Hepatocyte (in vitro differentiated cells): ENCODE measurements around the gene PRND. TPM values are rescaled to one million over a fixed set of nuclear protein-coding genes. Genes with fewer than 3 reads are reported as not detected.

Source experiments
- DNase-seq: peaks from one replicate; pipeline ENCODE4 v3.0.0-alpha.2; 2016; ENCODE audit warnings: low spot score
- H2AFZ ChIP-seq: fragments of 200-600 bp; sonication (generic); 2 replicates; pipeline ENCODE4 v1.6.0; 2016; ENCODE audit warnings: antibody characterized with exemption, mild to moderate bottlenecking
- H3K27ac ChIP-seq: fragments of 200-600 bp; sonication (generic); 2 replicates; pipeline ENCODE4 v1.5.1; 2016; ENCODE audit warnings: mild to moderate bottlenecking
- H3K27me3 ChIP-seq: fragments of 200-600 bp; sonication (generic); 2 replicates; pipeline ENCODE4 v1.6.1; 2016
- H3K36me3 ChIP-seq: fragments of 200-600 bp; sonication (generic); replicated peaks from 2 replicates; pipeline ENCODE4 v1.5.1; 2016; ENCODE audit warnings: low read depth; ENCODE audit not compliant: insufficient read depth
- H3K4me1 ChIP-seq: fragments of 200-600 bp; sonication (generic); 2 replicates; pipeline ENCODE4 v1.5.1; 2016; ENCODE audit warnings: mild to moderate bottlenecking, moderate library complexity; ENCODE audit not compliant: insufficient read depth
- H3K4me2 ChIP-seq: fragments of 200-600 bp; sonication (generic); 2 replicates; pipeline ENCODE4 v1.6.0; 2016
- H3K4me3 ChIP-seq: fragments of 200-600 bp; sonication (generic); 2 replicates; pipeline ENCODE4 v1.5.1; 2016; ENCODE audit warnings: mild to moderate bottlenecking
- H3K79me2 ChIP-seq: fragments of 200-600 bp; sonication (generic); 2 replicates; pipeline ENCODE4 v1.6.0; 2017; ENCODE audit warnings: mild to moderate bottlenecking
- H3K9me2 ChIP-seq: fragments of 200-600 bp; sonication (generic); replicated peaks from 2 replicates; pipeline ENCODE4 v1.6.0; 2017; ENCODE audit warnings: mild to moderate bottlenecking; ENCODE audit not compliant: insufficient read depth
- H3K9me3 ChIP-seq: fragments of 200-600 bp; sonication (generic); 2 replicates; pipeline ENCODE4 v1.5.1; 2016; ENCODE audit warnings: low read depth, mild to moderate bottlenecking
- H4K20me1 ChIP-seq: fragments of 200-600 bp; sonication (generic); 2 replicates; pipeline ENCODE4 v1.6.0; 2016; ENCODE audit warnings: mild to moderate bottlenecking; ENCODE audit not compliant: insufficient read depth, poor library complexity, severe bottlenecking
- CTCF ChIP-seq: fragments of 200-600 bp; sonication (generic); IDR thresholded peaks from 2 replicates; pipeline ENCODE4 v1.5.1; 2016; ENCODE audit warnings: antibody characterized with exemption, mild to moderate bottlenecking; ENCODE audit not compliant: poor library complexity
- EZH2 ChIP-seq: fragments of 200-600 bp; sonication (generic); IDR thresholded peaks from 2 replicates; pipeline ENCODE4 v1.6.1; 2016; ENCODE audit warnings: antibody characterized with exemption, mild to moderate bottlenecking, borderline replicate concordance
- EZH2phosphoT487 ChIP-seq: fragments of 200-600 bp; sonication (generic); IDR thresholded peaks from one replicate; pipeline ENCODE4 v1.6.1; 2018; ENCODE audit warnings: antibody characterized with exemption, mild to moderate bottlenecking, low read depth, moderate library complexity; ENCODE audit not compliant: unreplicated experiment, severe bottlenecking
- WGBS: methylation state at CpG from one replicate; pipeline ENCODE4 v1.1.6; 2016; ENCODE audit warnings: low lambda C conversion rate; ENCODE audit errors: missing lambda C conversion rate; 5-methylcytosine and 5-hydroxymethylcytosine counted together
- polyA plus RNA-seq: library from polyadenylated mRNA; unstranded; fragments of >200 nt; fragmentation: Nextera tagmentation; extraction: Ambion mirVana; gene quantifications from 2 replicates; pipeline ENCODE4 v1.2.1, GENCODE V29; 2016
- total RNA-seq: library from RNA; depleted of rRNA; stranded (reverse); fragments of >200 nt; gene quantifications from 2 replicates; pipeline ENCODE4 v1.2.3, GENCODE V29; 2014

PRND gene
- total and polyA plus RNA-seq, 2 experiments from 2014 or later = 0.34 to 0.70 TPM

GRCh38 chr20:4694076-4694475 is 27.6 kb upstream of the PRND start:
- Histone ChIP-seq H3K27ac (no peak overlapping the region), H2AFZ (no peak overlapping the region), H3K36me3 (no peaks in the 10 kb centered on the region), H3K79me2 (peaks cover 86% of the 10 kb centered on the region), H3K4me3 (no peak overlapping the region), H3K9me2 (no peaks in the 10 kb centered on the region), H3K9me3 (no peaks in the 10 kb centered on the region), H3K27me3 (no peaks in the 10 kb centered on the region), H3K4me2 (no peak overlapping the region), H4K20me1 (peaks cover 24% of the 10 kb centered on the region), H3K4me1 (peaks cover 7% of the 10 kb centered on the region)
- WGBS = 100% methylated on average over 1 of the region's 1 CpG
- no peak for TF ChIP-seq CTCF
- TF ChIP-seq EZH2phosphoT487 = no peak
- no peak for TF ChIP-seq EZH2
- no peak for DNase-seq

DNA sequence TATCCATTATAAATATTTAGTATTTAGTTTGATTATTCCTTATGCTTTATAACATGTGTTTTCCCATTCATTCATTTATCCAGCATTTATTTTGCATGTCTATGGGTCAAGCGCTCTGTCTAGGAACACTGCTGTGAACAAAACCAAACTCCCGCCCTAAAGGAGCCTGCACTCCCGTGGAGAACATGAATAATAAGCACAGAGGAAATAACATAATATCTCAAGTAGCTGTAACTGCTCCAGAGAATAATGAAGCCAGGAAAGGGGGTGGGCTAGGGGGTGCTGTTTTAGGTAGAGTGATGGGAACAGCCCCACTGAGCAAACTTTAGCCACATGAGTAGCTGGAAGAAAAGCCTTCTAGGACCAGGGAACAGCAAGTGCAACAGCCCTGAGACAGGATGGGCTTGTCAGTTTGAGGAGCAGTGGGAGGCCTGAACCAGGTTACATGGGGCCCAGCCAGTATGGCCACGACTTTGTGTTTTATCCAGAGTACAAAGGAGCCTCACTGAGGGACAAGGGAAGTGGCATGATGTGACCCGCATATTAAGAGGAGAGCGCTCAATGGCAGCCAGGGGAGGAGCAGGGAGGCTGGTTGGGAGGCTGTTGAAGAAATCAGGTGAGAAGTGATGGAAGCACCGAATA is 24.4 kb upstream of the PRND start:
- no peak for DNase-seq
- Histone ChIP-seq H3K79me2 (peaks cover 54% of the 10 kb centered on the region), H3K4me2 (no peak overlapping the region), H3K36me3 (no peaks in the 10 kb centered on the region), H2AFZ (no peak overlapping the region), H3K27me3 (no peaks in the 10 kb centered on the region), H3K27ac (no peak overlapping the region), H4K20me1 (peaks cover 22% of the 10 kb centered on the region), H3K4me1 (no peaks in the 10 kb centered on the region), H3K9me3 (no peaks in the 10 kb centered on the region), H3K4me3 (no peak overlapping the region), H3K9me2 (no peaks in the 10 kb centered on the region)
- 89% methylated on average over 7 of the region's 7 CpGs for WGBS
- TF ChIP-seq EZH2 (no peak), CTCF (no peak), EZH2phosphoT487 (no peak)

DNA sequence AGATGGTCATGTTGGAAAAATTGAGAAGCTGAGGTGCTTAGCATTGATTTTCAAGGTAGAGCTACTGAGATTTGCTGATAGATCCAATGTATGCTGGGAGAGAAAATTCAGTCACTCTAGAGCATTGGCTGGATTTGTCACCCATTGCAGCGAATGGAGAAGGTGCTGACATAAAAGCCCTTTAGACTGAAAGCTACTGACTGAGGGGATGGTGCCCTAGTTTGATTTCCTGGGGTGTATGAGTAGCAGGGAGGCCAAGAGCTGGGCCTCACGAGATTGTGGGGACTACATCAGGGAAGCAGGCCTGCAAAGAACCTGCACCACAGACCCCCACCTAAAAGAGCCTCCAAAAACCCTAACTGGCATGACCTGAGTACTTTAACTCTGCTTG is 23.9 kb upstream of the PRND start:
- Histone ChIP-seq H3K27me3 (no peaks in the 10 kb centered on the region), H2AFZ (no peak overlapping the region), H3K79me2 (peaks cover 48% of the 10 kb centered on the region), H3K9me3 (no peaks in the 10 kb centered on the region), H3K27ac (no peak overlapping the region), H3K4me1 (no peaks in the 10 kb centered on the region), H3K4me2 (no peak overlapping the region), H3K36me3 (no peaks in the 10 kb centered on the region), H4K20me1 (peaks cover 19% of the 10 kb centered on the region), H3K4me3 (no peak overlapping the region), H3K9me2 (no peaks in the 10 kb centered on the region)
- TF ChIP-seq EZH2phosphoT487 (no peak), CTCF (no peak), EZH2 (no peak)
- 90% methylated on average over 2 of the region's 2 CpGs for WGBS
- DNase-seq = no peak
